H1 (cell line): ENCODE measurements around the gene ECEL1. TPM values are rescaled to one million over a fixed set of nuclear protein-coding genes. Genes with fewer than 3 reads are reported as not detected.

Experiments used
- CTCF ChIA-PET: fragments of 300-600 bp; sonication (Branson Sonifier 250); formaldehyde crosslinking; loops from one replicate; lab custom pipeline; 2021; ENCODE audit not compliant: partially characterized antibody; lab: Charles Lee
- POLR2A ChIA-PET: fragments of 300-600 bp; sonication (Branson Sonifier 250); formaldehyde crosslinking; loops from one replicate; lab custom pipeline; 2021; ENCODE audit warnings: inconsistent platforms; ENCODE audit not compliant: partially characterized antibody; lab: Charles Lee
- DNase-seq, 2 experiments: peaks; one replicate each; pipeline versions ENCODE4 v3.0.0 to v3.0.0-alpha.2; 2010 to 2022; ENCODE audit warnings: low spot score in 2 of 2, low read depth in 1 of 2, mixed read lengths in 1 of 2
- FAIRE-seq: peaks from 2 replicates; lab custom pipeline; 2011; peaks lifted over from hg19 to GRCh38; lab: Jason Lieb, UNC
- H2AFZ ChIP-seq: 2 replicates; pipeline ENCODE4 v1.8.1; 2012; ENCODE audit warnings: low read length, inconsistent platforms
- H2AK5ac ChIP-seq: 2 replicates; pipeline ENCODE4 v1.6.1; 2013; ENCODE audit warnings: low read depth, low read length
- H2BK120ac ChIP-seq: replicated peaks from 2 replicates; pipeline ENCODE3; 2013; ENCODE audit warnings: low read depth, low read length, inconsistent platforms
- H2BK12ac ChIP-seq: 2 replicates; pipeline ENCODE4 v1.6.1; 2013; ENCODE audit warnings: low read depth, low read length
- H2BK15ac ChIP-seq: 2 replicates; pipeline ENCODE4 v1.6.1; 2013; ENCODE audit warnings: low read length
- H2BK20ac ChIP-seq: 2 replicates; pipeline ENCODE4 v1.6.1; 2013; ENCODE audit warnings: low read length
- H2BK5ac ChIP-seq: 2 replicates; pipeline ENCODE4 v1.6.1; 2013; ENCODE audit warnings: low read depth, low read length
- H3K14ac ChIP-seq: 2 replicates; pipeline ENCODE4 v1.6.1; 2013; ENCODE audit warnings: inconsistent platforms; ENCODE audit not compliant: insufficient read length
- H3K18ac ChIP-seq: 2 replicates; pipeline ENCODE4 v1.6.1; 2013; ENCODE audit warnings: low read length; ENCODE audit errors: extremely low read depth
- H3K23ac ChIP-seq: 2 replicates; pipeline ENCODE4 v1.6.1; 2013; ENCODE audit warnings: inconsistent platforms; ENCODE audit not compliant: insufficient read length
- H3K23me2 ChIP-seq: 2 replicates; pipeline ENCODE4 v1.6.1; 2013; ENCODE audit warnings: low read depth, low read length
- H3K27ac ChIP-seq: 2 replicates; pipeline ENCODE4 v1.6.1; 2011; ENCODE audit warnings: low read depth, low read length, inconsistent platforms
- H3K27me3 ChIP-seq, 4 experiments: replicated peaks in 1 of 4; 1 replicate in 1 of 4; 2 replicates in 3 of 4; pipeline versions ENCODE4 v1.6.1 to v1.8.1; 2011 to 2013; ENCODE audit warnings: low read length in 3 of 4, mild to moderate bottlenecking in 3 of 4, inconsistent platforms in 2 of 4, mixed read lengths in 2 of 4, moderate library complexity in 1 of 4; ENCODE audit not compliant: control insufficient read depth in 3 of 4, insufficient read depth in 3 of 4; ENCODE audit errors: extremely low read depth in 1 of 4
- H3K36me3 ChIP-seq, 4 experiments: 2 replicates each; pipeline versions ENCODE4 v1.6.1 to v1.8.1; 2011 to 2013; ENCODE audit warnings: mild to moderate bottlenecking in 4 of 4, low read length in 3 of 4, moderate library complexity in 2 of 4, control low read depth in 1 of 4, inconsistent platforms in 1 of 4; ENCODE audit not compliant: insufficient read depth in 4 of 4, control insufficient read depth in 2 of 4
- H3K4ac ChIP-seq: replicated peaks from 2 replicates; pipeline ENCODE3; 2013; ENCODE audit warnings: low read length, low read depth, mixed read lengths, inconsistent platforms; ENCODE audit not compliant: insufficient read length
- H3K4me1 ChIP-seq, 4 experiments: replicated peaks in 1 of 4; 1 replicate in 1 of 4; 2 replicates in 3 of 4; pipeline versions ENCODE4 v1.6.1 to v1.8.1; 2011 to 2013; ENCODE audit warnings: low read length in 3 of 4, inconsistent platforms in 2 of 4, mixed read lengths in 1 of 4; ENCODE audit not compliant: insufficient read depth in 4 of 4, control insufficient read depth in 3 of 4
- H3K4me2 ChIP-seq, 2 experiments: 2 replicates each; pipeline versions ENCODE4 v1.6.1 to v1.8.1; 2011 to 2013; ENCODE audit warnings: low read depth in 2 of 2, low read length in 2 of 2, control low read depth in 1 of 2, inconsistent platforms in 1 of 2, mild to moderate bottlenecking in 1 of 2; ENCODE audit not compliant: insufficient read depth in 1 of 2
- H3K4me3 ChIP-seq, 4 experiments: fragments of 200-600, 300-600 bp in 1 of 4; sonication (generic), shearing (Covaris generic), sonication (Bioruptor Twin) in 1 of 4; 2 replicates each; pipeline versions ENCODE4 v1.5.1 to v1.8.1; 2011 to 2016; ENCODE audit warnings: low read length in 4 of 4, low read depth in 3 of 4, control low read depth in 2 of 4, inconsistent platforms in 2 of 4, mild to moderate bottlenecking in 2 of 4, mixed read lengths in 1 of 4, moderate library complexity in 1 of 4; ENCODE audit not compliant: insufficient read depth in 2 of 4; ENCODE audit errors: extremely low read depth in 1 of 4
- H3K56ac ChIP-seq: replicated peaks from 2 replicates; pipeline ENCODE3; 2013; ENCODE audit warnings: low read depth, mild to moderate bottlenecking, mixed read lengths, low read length, inconsistent platforms; ENCODE audit not compliant: insufficient read length
- H3K79me1 ChIP-seq: 2 replicates; pipeline ENCODE4 v1.6.1; 2013; ENCODE audit warnings: low read depth, low read length, control low read depth
- H3K79me2 ChIP-seq, 2 experiments: 2 replicates each; pipeline versions ENCODE4 v1.6.1 to v1.8.1; 2012 to 2013; ENCODE audit warnings: low read length in 2 of 2, mild to moderate bottlenecking in 2 of 2, inconsistent platforms in 1 of 2; ENCODE audit not compliant: insufficient read depth in 2 of 2, control insufficient read depth in 1 of 2
- H3K9ac ChIP-seq, 4 experiments: replicated peaks in 1 of 4; 1 replicate in 1 of 4; 2 replicates in 3 of 4; pipeline versions ENCODE4 v1.6.1 to v1.8.1; 2011 to 2013; ENCODE audit warnings: low read depth in 3 of 4, low read length in 3 of 4, control low read depth in 2 of 4, mild to moderate bottlenecking in 2 of 4, moderate library complexity in 2 of 4, inconsistent platforms in 1 of 4; ENCODE audit errors: extremely low read depth in 1 of 4
- H3K9me3 ChIP-seq, 2 experiments: 2 replicates each; pipeline versions ENCODE4 v1.6.1 to v1.8.1; 2012 to 2013; ENCODE audit warnings: mild to moderate bottlenecking in 2 of 2, moderate library complexity in 2 of 2, control low read depth in 1 of 2, inconsistent platforms in 1 of 2, low read depth in 1 of 2, low read length in 1 of 2, mixed read lengths in 1 of 2; ENCODE audit not compliant: insufficient read depth in 2 of 2
- H4K20me1 ChIP-seq, 2 experiments: replicated peaks in 1 of 2; 2 replicates each; pipeline versions ENCODE3 to v1.8.1; 2011 to 2013; ENCODE audit warnings: inconsistent platforms in 2 of 2, low read length in 2 of 2, mild to moderate bottlenecking in 1 of 2; ENCODE audit not compliant: insufficient read depth in 2 of 2, control insufficient read depth in 1 of 2
- H4K5ac ChIP-seq: 2 replicates; pipeline ENCODE4 v1.6.1; 2013; ENCODE audit warnings: low read length, low read depth, mixed read lengths, inconsistent platforms; ENCODE audit not compliant: insufficient read length
- H4K8ac ChIP-seq: 2 replicates; pipeline ENCODE4 v1.8.0; 2013; ENCODE audit warnings: mild to moderate bottlenecking, moderate library complexity, low read length, inconsistent platforms; ENCODE audit not compliant: insufficient read depth; ENCODE audit errors: extremely low read depth
- H4K91ac ChIP-seq: replicated peaks from 2 replicates; pipeline ENCODE3; 2013; ENCODE audit warnings: low read length, mixed read lengths, inconsistent platforms; ENCODE audit not compliant: insufficient read length
- ATF3 ChIP-seq: IDR thresholded peaks from 2 replicates; pipeline ENCODE4 v1.6.1; 2011; ENCODE audit warnings: low read depth, mild to moderate bottlenecking, low read length; ENCODE audit not compliant: insufficient read depth
- CHD1 ChIP-seq: IDR thresholded peaks from 2 replicates; pipeline ENCODE4 v1.6.1; 2012; ENCODE audit warnings: low read depth, low read length, improper control_type of control experiment
- JUN ChIP-seq: IDR thresholded peaks from 2 replicates; pipeline ENCODE4 v1.6.1; 2011; ENCODE audit warnings: low read depth, mild to moderate bottlenecking, improper control_type of control experiment, low read length
- NANOG ChIP-seq: IDR thresholded peaks from 2 replicates; pipeline ENCODE4 v1.6.1; 2011; ENCODE audit warnings: low read length, low read depth, mild to moderate bottlenecking, inconsistent platforms; ENCODE audit not compliant: insufficient read depth, poor library complexity, severe bottlenecking
- PHF8 ChIP-seq: fragments of 200-600 bp; sonication (generic); conservative IDR thresholded peaks from 2 replicates; pipeline ENCODE4 v1.7.1; 2012; ENCODE audit warnings: low read depth, mild to moderate bottlenecking, inconsistent platforms, low read length, moderate library complexity
- POLR2A ChIP-seq, 2 experiments: IDR thresholded peaks; 1 replicate in 1 of 2; 2 replicates in 1 of 2; pipeline ENCODE4 v1.6.1; 2011; ENCODE audit warnings: low read depth in 2 of 2, low read length in 2 of 2, mild to moderate bottlenecking in 2 of 2; ENCODE audit errors: control extremely low read depth in 1 of 2
- SP1 ChIP-seq: IDR thresholded peaks from 2 replicates; pipeline ENCODE4 v1.6.1; 2011; ENCODE audit warnings: low read depth, low read length
- TAF1 ChIP-seq: IDR thresholded peaks from 2 replicates; pipeline ENCODE4 v1.6.1; 2011; ENCODE audit warnings: mild to moderate bottlenecking, low read depth, low read length
- WGBS, 2 experiments: shearing (Covaris generic) in 1 of 2; methylation state at CpG; one replicate each; pipeline versions ENCODE4 v1.1.6 to v1.1.7; 2013 to 2015; ENCODE audit warnings: low lambda C conversion rate in 2 of 2, mixed read lengths in 2 of 2, inconsistent platforms in 1 of 2, low coverage in 1 of 2, missing lambda C conversion rate in 1 of 2; ENCODE audit not compliant: insufficient replicate concordance in 2 of 2, insufficient coverage in 1 of 2, insufficient read length in 1 of 2; ENCODE audit errors: extremely low coverage in 1 of 2, missing lambda C conversion rate in 1 of 2; 5-methylcytosine and 5-hydroxymethylcytosine counted together
- polyA plus RNA-seq, 7 experiments: library from polyadenylated mRNA; depleted of rRNA in 3 of 7; stranded (reverse) in 5 of 7; unstranded in 2 of 7; fragments of >200 nt in 5 of 7; fragments of 200-250 nt in 2 of 7; gene quantifications; 1 replicate in 5 of 7; 2 replicates in 1 of 7; 4 replicates in 1 of 7; pipeline versions ENCODE4 v1.2.1 to v1.2.3, GENCODE V29; 2011 to 2013; ENCODE audit warnings: missing spikeins in 2 of 7, mixed read lengths in 2 of 7
- total RNA-seq: library from RNA; stranded (reverse); fragmentation: NEBNext Ultra II Directional; extraction: Animal tissue kit (Norgen Biotek cat#: 25700); gene quantifications from 2 replicates; pipeline ENCODE4 v1.2.1, GENCODE V29; 2021

The ECEL1 gene
- total and polyA plus RNA-seq, 2 of the 8 experiments (the other 6 are each of a cell fraction or from before 2014, with no cell fraction given), result 7.7 to 20.2 TPM

GRCh38 chr2:232476045-232476444 is 11.6 kb downstream of the ECEL1 start:
- no peak for DNase-seq
- Histone ChIP-seq H4K20me1 (no peaks in the 10 kb centered on the region), H3K27me3 (no peaks in the 10 kb centered on the region; a peak in 1 of 7 replicates), H3K79me2 (no peaks in the 10 kb centered on the region), H3K23me2 (no peaks in the 10 kb centered on the region), H3K56ac (no peak overlapping the region), H2AK5ac (no peak overlapping the region), H3K9ac (no peak overlapping the region), H2BK12ac (no peak overlapping the region), H3K79me1 (no peaks in the 10 kb centered on the region), H3K23ac (no peak overlapping the region), H3K18ac (no peak overlapping the region), H2AFZ (no peak overlapping the region), H2BK20ac (no peak overlapping the region), H3K4ac (no peak overlapping the region), H4K8ac (peak overlapping the region; percentile 40; the same call in 1 of the 2 replicates), H3K14ac (no peak overlapping the region), H2BK15ac (no peak overlapping the region), H3K4me2 (no peak overlapping the region; a peak in 1 of 4 replicates), H3K4me3 (no peak overlapping the region), H3K4me1 (no peaks in the 10 kb centered on the region; a peak in 1 of 7 replicates), H4K5ac (no peak overlapping the region), H2BK5ac (no peak overlapping the region), H4K91ac (no peak overlapping the region), H3K27ac (no peak overlapping the region), H3K9me3 (no peaks in the 10 kb centered on the region), H2BK120ac (no peak overlapping the region), H3K36me3 (no peaks in the 10 kb centered on the region)
- CTCF ChIA-PET, result interaction anchor here (0.6 to 6.2 kb wide), 13 partner anchors 8 to 189 kb away, joined by 3 to 66 read pairs (median 4); partner anchors contain the start of gene PRSS56
- WGBS, 2 experiments, result 75% methylated on average over 2 of the region's 2 CpGs; no CpG with 5 or more reads in 1 of the 2 experiments
- POLR2A ChIA-PET, result interaction anchor here (1.0 kb wide), 1 partner anchor 11 kb away, joined by 3 read pairs; no protein-coding TSS in a partner anchor
- FAIRE-seq, result no peak
- no peak for TF ChIP-seq POLR2A (IDR thresholded peaks at IDR 0.05; ENCODE audit: control extremely low read depth in 1 of 2, low read depth in 2 of 2, low read length in 2 of 2)
- TF ChIP-seq NANOG, result no peak
- no peak for TF ChIP-seq PHF8
- no peak for TF ChIP-seq SP1
- no peak for TF ChIP-seq TAF1
- no peak for TF ChIP-seq CHD1
- no peak for TF ChIP-seq JUN
- TF ChIP-seq ATF3, result no peak
